ENCODE results near the gene PKNOX2.

The PKNOX2 gene

DNA sequence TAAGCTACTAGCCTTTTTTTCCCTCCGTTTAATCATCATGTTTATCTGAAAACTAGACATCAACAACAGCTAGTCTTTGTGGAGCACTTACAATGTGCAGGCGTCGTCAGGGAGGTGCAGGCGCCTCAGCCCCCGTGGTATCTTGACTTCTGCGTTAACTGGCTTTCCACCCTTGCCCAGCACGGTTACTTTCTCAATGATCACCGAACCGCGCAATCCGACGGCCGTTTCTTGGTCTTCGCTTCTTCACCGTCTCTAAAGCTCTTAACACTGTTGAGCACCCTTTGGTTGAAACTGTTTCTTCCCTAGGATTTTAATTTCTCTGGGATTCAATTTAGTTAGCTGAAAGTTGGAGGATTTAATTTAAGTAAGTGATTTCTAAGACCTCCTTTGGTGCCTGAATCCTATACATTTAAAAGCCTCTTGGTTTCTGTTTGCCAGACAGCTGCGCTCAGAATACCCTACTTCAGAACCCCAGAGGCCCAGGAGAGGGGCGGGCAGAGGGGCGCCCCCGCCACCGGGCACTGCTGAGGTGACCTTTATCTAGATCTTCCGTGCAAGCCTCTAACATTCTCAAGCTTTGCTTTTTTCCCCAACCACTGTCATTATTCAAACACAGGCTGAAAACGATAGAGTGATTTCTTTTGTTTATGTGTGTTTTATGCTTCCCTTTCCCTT, 35.1 kb upstream of the PKNOX2 start:
- no peak for DNase-seq (ENCODE audit: extremely low read depth, low read depth)
- TF ChIP-seq, protein P1, sequence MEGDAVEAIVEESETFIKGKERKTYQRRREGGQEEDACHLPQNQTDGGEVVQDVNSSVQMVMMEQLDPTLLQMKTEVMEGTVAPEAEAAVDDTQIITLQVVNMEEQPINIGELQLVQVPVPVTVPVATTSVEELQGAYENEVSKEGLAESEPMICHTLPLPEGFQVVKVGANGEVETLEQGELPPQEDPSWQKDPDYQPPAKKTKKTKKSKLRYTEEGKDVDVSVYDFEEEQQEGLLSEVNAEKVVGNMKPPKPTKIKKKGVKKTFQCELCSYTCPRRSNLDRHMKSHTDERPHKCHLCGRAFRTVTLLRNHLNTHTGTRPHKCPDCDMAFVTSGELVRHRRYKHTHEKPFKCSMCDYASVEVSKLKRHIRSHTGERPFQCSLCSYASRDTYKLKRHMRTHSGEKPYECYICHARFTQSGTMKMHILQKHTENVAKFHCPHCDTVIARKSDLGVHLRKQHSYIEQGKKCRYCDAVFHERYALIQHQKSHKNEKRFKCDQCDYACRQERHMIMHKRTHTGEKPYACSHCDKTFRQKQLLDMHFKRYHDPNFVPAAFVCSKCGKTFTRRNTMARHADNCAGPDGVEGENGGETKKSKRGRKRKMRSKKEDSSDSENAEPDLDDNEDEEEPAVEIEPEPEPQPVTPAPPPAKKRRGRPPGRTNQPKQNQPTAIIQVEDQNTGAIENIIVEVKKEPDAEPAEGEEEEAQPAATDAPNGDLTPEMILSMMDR (IDR thresholded peaks at IDR 0.05; ENCODE audit: low read depth, low read length, missing control alignments), result no peak
- H3K4me3 ChIP-seq (replicated peaks; ENCODE audit: low read depth, low read length), result no peak overlapping the region

DNA sequence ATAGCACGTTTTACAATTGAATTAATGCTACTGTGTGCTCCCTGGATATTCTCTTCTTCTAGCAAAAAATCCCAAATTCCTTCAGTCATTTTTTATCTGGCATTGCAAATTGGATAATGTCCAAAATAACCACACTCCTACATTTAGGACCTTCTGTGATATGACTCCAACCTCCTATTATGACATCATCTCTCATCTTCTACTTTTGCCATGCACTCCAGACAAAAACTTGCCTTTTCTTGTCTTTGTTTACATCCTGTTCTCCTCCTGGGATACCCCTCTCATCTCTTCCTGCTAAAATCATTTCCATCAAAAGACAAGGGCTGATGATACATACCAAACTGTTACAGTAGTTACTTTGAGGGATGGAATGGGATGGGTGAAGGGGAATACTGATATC, 32.5 kb upstream of the PKNOX2 start:
- no peak for DNase-seq (ENCODE audit: extremely low read depth, low read depth)

DNA sequence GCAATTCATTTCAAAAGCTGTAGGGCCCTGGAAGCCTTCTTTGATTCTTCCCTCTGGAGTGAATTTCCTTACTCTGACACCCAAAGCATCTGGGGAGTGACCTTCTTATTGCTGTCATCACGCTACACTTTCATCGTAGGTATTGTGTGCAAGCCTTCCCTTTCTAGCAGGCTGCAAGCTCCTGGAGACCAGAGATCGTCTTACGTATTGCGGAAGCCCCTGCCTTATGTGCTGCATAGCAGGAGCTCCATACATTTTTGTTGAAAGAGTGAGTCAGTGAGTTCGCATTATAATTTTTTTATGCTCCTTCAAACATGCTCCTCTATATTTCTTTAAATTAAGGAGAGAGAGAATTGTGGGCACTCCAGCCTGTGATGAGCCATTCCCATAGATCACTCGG, 32.0 kb upstream of the PKNOX2 start:
- H3K4me3 ChIP-seq (replicated peaks; ENCODE audit: low read depth, low read length), result no peak overlapping the region
- no peak for DNase-seq (ENCODE audit: extremely low read depth, low read depth)
- TF ChIP-seq, protein P1 (IDR thresholded peaks at IDR 0.05; ENCODE audit: low read depth, low read length, missing control alignments), result no peak

More for the DNA sequence above, 32.5 kb upstream of the PKNOX2 start:
- TF ChIP-seq, protein P1 (IDR thresholded peaks at IDR 0.05; ENCODE audit: low read depth, low read length, missing control alignments), result no peak
- no peak overlapping the region for H3K4me3 ChIP-seq (replicated peaks; ENCODE audit: low read depth, low read length)

DNA sequence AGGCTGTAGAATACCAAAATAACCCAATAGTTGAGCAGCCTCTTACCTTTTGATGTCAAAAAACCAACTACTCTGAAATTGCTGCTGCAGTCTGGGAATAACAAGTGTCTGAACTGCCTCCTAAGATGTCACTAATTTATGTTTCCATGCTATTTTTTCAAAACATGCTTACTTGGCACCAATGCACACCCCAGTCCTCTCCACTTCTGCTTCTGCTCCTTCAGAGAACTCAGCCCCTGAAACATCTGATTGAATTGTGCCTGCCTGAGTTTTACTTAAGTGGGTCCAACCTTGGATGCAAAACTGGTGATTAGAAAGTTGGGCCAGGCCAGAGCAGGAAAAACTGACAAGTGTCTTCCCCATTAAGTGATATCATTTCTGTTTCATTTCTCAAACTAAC, 28.6 kb upstream of the PKNOX2 start:
- no peak for DNase-seq (ENCODE audit: extremely low read depth, low read depth)
- TF ChIP-seq, protein P1 (IDR thresholded peaks at IDR 0.05; ENCODE audit: low read depth, low read length, missing control alignments), result no peak
- H3K4me3 ChIP-seq (replicated peaks; ENCODE audit: low read depth, low read length), result no peak overlapping the region

DNA sequence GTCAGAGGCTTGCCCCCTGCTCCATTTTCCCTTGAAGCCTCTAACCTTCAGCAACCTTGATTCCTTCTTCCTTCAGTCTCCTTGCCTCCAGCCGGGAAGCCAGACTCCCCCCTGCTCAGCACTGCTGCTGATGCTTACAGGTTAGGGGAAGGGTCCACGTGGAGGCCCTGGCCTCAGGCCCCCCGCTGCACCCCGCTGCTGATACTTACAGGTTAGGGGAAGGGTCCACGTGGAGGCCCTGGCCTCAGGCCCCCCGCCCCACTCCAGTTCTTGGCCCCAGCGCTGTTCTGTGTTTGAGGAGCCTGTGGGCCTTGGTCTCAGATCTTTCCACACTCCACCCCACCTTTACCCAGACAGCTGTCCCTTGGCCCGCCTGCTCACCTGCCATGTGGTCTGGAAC, 25.6 kb upstream of the PKNOX2 start:
- TF ChIP-seq, protein P1 (IDR thresholded peaks at IDR 0.05; ENCODE audit: low read depth, low read length, missing control alignments), result no peak
- H3K4me3 ChIP-seq (replicated peaks; ENCODE audit: low read depth, low read length), result no peak overlapping the region

DNA sequence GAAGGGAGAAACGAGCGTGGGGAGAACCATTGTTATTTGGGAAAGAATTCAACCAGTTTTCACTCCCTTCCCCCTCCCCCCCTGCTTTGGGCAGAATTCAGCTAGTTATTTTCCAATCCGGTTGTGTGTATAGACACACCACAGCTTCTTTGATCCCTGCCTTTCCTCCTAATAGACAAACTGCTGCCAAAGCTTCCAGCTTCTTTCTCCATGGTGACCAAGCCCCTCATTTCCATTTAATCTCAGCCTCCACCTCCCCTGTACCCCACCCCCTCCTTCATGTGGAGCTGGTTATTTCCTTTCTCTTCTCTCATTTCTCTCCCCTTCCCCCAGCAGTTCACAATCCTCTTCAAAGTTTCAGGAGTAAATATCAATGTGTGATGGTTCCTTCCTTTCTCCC, 24.8 kb upstream of the PKNOX2 start:
- TF ChIP-seq, protein P1 (IDR thresholded peaks at IDR 0.05; ENCODE audit: low read depth, low read length, missing control alignments), result no peak
- DNase-seq (ENCODE audit: extremely low read depth, low read depth), result no peak
- no peak overlapping the region for H3K4me3 ChIP-seq (replicated peaks; ENCODE audit: low read depth, low read length)

More for the DNA sequence above, 25.6 kb upstream of the PKNOX2 start:
- no peak for DNase-seq (ENCODE audit: extremely low read depth, low read depth)

DNA sequence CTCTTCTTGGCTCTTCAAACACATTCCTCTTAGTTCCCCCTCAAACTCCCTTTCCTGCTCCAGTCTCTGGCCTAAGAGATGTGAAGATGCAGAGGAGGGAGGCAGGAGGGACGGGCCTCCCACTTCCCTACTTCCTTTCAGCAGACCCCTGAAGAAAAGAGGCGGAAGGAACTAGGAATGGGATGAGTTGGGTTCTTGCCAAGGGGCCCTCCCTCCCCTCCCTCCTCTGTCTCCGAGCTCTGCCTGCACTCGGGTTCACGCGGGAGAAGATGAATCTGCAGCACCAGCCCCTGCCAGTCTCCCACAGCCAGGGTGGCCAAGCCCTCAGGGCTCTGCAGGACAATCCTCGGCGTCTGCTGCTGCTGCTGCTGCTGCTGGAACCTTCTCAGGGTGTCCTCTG, 24.3 kb upstream of the PKNOX2 start:
- no peak for DNase-seq (ENCODE audit: extremely low read depth, low read depth)

More for the DNA sequence above, 24.3 kb upstream of the PKNOX2 start:
- TF ChIP-seq, protein P1 (IDR thresholded peaks at IDR 0.05; ENCODE audit: low read depth, low read length, missing control alignments), result no peak
- no peak overlapping the region for H3K4me3 ChIP-seq (replicated peaks; ENCODE audit: low read depth, low read length)

All from HFF-Myc (cell line).